HEK293 (cell line): Measurements from ENCODE around the gene FRMD4A.

ENCODE experiments used
- CTCF ChIP-seq: fragments of 450-650 bp; formaldehyde crosslinking; IDR thresholded peaks from 2 replicates; pipeline ENCODE4 v1.5.1; 2016; ENCODE audit warnings: missing biosample characterization, missing genetic modification characterization
- TCF7L2 ChIP-seq: IDR thresholded peaks from 2 replicates; pipeline ENCODE4 v1.6.1; 2011; ENCODE audit warnings: low read depth, mild to moderate bottlenecking, inconsistent platforms, low read length, moderate library complexity, borderline replicate concordance
- YY1 ChIP-seq: fragments of 450-650 bp; formaldehyde crosslinking; IDR thresholded peaks from 2 replicates; pipeline ENCODE4 v1.5.1; 2018; ENCODE audit warnings: missing biosample characterization, missing genetic modification characterization
- ZNF302 ChIP-seq: fragments of 450-650 bp; formaldehyde crosslinking; IDR thresholded peaks from 2 replicates; pipeline ENCODE4 v1.5.1; 2016; ENCODE audit warnings: missing biosample characterization, missing genetic modification characterization, low read depth
- ZNF366 ChIP-seq: fragments of 450-650 bp; formaldehyde crosslinking; conservative IDR thresholded peaks from 2 replicates; pipeline ENCODE4 v1.5.1; 2016; ENCODE audit warnings: missing biosample characterization, missing genetic modification characterization
- TF ChIP-seq, protein P1 (sequence below): fragments of 450-650 bp; formaldehyde crosslinking; IDR thresholded peaks from 2 replicates; pipeline ENCODE4 v1.5.1; 2016; ENCODE audit warnings: missing biosample characterization, missing genetic modification characterization

DNA sequence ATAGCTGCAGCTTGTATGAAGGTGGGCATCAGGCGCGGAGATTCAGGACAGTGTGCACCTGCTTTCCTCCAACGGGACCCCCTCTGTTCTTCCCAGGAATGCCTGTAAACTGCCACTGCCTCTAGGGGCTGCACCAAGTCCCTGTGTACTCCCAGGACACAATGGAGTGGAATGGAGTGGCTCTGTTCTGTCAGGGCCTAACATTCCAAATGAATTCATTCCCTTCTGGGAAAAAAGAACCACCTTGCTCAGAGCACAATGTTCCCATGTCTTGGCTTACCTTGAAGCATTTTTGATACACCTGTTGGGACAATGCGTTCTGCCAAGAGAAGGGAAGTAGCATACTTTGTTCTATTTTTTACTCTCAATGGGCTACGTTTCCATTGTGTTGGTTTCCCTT lies 339.4 kb downstream of the FRMD4A start:
- TF ChIP-seq, protein P1, sequence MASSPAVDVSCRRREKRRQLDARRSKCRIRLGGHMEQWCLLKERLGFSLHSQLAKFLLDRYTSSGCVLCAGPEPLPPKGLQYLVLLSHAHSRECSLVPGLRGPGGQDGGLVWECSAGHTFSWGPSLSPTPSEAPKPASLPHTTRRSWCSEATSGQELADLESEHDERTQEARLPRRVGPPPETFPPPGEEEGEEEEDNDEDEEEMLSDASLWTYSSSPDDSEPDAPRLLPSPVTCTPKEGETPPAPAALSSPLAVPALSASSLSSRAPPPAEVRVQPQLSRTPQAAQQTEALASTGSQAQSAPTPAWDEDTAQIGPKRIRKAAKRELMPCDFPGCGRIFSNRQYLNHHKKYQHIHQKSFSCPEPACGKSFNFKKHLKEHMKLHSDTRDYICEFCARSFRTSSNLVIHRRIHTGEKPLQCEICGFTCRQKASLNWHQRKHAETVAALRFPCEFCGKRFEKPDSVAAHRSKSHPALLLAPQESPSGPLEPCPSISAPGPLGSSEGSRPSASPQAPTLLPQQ (tag by site-specific recombination): no peak
- TF ChIP-seq YY1 (tag by site-specific recombination) (no peak), CTCF (tag by site-specific recombination) (no peak), ZNF366 (tag by site-specific recombination) (no peak), ZNF302 (no peak), TCF7L2 (no peak)
